Astrocyte of the hippocampus (primary cell): Measurements from ENCODE around the gene KRTAP5-8.
"Not testable (repeated sequence)": the region's sequence is repeated elsewhere in the genome, so short reads cannot be mapped to it uniquely, and the experiment has no call there.

Experiments used
- DNase-seq: peaks from one replicate; pipeline ENCODE4 v3.0.0; 2011; ENCODE audit warnings: low read depth, low spot score

The KRTAP5-8 gene

GRCh38 chr11:71537977-71538665, at the start of gene KRTAP5-8:
Gene KRTAP5-8 (plus strand): TSS chr11:71538025. CDS start chr11:71538056, 31 bp downstream.
- not testable (repeated sequence) for DNase-seq

DNA sequence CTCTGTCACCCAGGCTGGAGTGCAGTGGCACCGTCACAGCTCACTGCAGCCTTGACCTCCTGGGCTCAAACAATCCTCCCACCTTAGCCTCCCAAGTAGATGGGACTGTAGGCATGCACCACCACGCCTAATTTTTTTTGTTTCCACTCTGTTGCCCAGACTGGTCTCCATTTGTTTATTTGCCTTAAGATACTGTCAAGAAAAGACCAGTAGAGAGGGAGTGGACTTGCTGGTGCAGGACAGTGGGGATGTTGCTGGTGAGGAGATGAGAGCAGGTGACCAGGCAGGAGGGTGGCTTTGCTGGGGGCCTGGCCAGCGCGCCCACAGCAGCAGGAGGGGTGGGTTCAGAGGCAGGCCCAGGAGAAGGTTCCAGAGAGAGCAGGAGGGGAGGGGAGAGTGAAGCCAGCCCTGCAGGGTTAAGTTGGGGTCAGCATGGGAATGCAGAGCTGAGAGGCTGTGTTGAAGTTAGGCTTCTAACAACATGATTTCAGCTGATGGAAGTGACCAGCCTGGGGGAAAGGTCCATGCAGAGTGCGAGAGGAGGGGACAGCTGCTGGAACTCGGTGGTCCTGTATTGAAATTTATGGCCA, 49.0 kb upstream of the KRTAP5-8 start:
- no peak for DNase-seq

DNA sequence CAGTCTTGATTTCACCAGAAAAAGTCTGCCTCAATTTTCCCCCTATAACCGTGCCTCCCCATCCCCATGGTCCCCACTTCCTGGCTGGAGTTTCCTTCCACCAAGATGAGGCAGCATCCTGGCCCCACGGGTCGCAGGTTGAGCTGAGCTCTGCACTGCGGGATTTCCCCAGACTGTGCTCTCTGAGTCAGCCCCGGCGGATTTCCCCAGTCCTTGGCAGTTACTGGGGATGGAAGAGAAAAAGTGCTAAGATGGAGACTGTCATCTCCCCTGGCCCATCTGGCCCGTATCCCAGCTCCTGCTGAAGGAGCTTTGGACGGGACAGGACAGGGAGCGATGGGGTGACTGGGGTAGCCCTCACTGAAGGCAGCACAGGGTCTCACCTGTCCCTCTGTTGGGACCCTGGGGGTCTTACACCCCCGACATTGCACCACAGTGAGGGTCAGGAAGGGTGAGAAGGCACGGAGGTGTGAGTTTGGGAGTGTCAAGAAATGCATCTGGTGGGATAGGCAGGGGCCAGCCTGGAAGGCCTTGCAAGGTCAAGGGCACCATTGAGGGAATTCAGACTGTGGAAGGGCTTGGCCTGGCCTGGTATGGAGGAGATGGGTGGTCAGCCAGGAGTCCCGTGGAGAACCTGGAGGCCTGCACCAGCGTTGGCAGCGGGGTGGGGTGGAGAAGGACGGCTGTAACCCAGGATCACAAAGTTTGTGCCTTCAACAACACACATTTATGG, 48.3 kb upstream of the KRTAP5-8 start:
- peak; percentile 29 for DNase-seq

- DNase-seq = no peak
These were observed 47.6 kb upstream of the KRTAP5-8 start for GRCh38 chr11:71490044-71490730.

- DNase-seq = no peak
These were observed 47.0 kb upstream of the KRTAP5-8 start for GRCh38 chr11:71490731-71491390.

- DNase-seq = no peak
These were observed 46.3 kb upstream of the KRTAP5-8 start for GRCh38 chr11:71491531-71491930.

GRCh38 chr11:71491940-71492339, 45.9 kb upstream of the KRTAP5-8 start:
- DNase-seq = no peak

DNA sequence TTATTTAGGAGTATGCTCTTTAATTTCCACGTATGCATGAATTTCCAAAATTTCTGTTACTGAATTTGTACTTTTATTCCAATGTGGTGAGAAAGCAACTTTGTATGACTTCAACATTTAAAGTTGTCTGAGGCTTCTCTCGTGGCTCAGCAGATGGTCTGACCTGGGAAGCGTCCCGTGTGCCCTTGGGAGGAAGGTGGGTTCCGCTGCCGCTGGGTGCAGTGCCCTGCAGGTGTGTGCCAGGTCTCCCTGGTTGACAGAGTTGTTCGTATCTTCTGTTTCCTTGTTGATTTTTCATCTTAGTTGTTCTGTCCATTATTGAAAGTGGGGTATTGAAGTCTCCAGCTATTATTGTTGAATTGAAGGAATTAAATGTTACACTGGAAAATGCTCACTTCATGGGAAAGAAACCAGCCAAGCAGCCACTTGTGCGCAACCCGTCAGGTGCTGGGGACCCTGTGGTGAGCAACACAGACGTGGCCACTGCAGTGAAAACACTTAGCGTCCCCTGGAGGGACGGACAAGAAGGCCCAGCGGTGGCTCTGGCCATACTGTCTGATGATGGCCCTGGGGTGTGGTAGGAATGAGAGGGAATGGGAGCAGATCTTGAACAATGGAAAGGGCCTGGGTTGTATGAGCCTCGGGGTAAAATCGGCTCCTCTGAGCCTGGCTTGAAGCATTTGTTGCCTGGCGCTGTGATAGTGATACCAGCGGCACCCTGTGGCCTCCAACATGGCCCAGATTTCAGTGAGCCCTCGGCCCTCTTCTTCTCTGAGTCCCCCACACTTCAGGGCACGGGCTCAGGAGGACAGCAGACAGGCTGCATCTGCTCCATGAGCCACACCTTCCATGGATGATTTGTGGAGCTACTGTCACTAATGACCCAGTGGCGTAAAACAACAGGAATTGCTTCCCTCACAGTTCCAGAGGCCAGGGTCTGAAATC, 42.3 kb upstream of the KRTAP5-8 start:
- DNase-seq = no peak

DNA sequence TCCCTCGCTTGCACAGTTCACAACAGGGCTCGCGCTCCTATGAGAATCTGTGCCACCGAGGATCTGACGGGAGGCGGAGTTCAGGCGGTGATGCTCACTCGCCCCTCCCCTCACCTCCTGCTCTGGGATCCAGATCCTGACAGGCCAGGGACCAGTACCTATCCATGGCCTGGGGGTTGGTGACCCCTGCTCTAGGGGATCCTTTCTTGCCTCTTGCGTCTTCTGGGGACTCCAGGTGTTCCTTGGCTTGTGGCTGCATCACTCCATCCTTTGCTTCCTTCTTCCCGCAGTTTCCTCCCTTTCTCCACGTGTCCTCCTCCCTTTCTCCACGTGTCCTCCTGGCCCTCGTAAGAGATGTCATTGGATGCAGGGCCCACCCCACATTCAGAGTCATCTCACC, 41.4 kb upstream of the KRTAP5-8 start:
- no peak for DNase-seq

- no peak for DNase-seq
These were observed 39.7 kb upstream of the KRTAP5-8 start for GRCh38 chr11:71498091-71498490.

DNA sequence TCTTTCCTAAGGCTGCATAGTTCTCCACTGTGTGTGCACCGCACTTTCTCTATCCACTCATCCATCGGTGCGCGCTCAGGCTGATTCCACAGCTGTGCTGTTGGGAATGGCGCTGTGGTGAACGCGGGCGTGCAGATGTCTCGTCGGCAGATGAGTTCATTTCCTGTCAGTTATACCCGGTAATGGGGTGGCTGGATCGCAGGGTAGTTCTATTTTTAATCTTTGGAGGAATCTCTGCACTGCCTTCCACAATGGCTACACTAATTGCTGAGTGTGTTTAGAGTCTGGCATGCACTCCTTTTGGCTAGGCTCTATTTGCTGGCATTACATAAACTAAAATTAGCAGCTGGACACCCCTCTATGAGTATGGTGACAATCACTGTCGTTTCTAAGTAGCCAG, 38.7 kb upstream of the KRTAP5-8 start:
- no peak for DNase-seq

- DNase-seq = no peak
These were observed 38.3 kb upstream of the KRTAP5-8 start for GRCh38 chr11:71499546-71499945.

- DNase-seq = no peak
These were observed 37.2 kb upstream of the KRTAP5-8 start for GRCh38 chr11:71500601-71501021.

GRCh38 chr11:71501071-71501985, 36.5 kb upstream of the KRTAP5-8 start:
- no peak for DNase-seq

GRCh38 chr11:71502026-71502425, 35.8 kb upstream of the KRTAP5-8 start:
- no peak for DNase-seq

- no peak for DNase-seq
These were observed 34.9 kb upstream of the KRTAP5-8 start for GRCh38 chr11:71502871-71503435.

DNA sequence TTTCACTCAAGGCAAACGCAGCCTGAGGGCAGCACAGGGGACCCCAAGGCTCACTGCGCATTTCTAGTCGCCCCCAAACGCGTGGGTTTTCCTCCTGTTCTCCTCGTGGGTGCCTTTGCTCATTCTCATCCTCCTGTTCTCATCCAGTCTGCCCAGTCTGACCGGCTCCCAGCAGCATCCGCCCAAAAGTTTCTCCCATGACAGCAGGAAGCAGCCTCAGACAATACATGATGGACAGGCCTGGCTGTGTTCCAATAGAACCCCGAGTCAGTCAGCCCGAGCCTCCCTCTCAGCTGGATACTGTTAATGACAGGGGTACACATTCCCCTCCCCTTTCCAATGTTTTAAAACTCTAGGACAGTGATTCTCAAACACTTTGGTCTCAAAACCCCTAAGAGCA, 33.3 kb upstream of the KRTAP5-8 start:
- DNase-seq = no peak

DNA sequence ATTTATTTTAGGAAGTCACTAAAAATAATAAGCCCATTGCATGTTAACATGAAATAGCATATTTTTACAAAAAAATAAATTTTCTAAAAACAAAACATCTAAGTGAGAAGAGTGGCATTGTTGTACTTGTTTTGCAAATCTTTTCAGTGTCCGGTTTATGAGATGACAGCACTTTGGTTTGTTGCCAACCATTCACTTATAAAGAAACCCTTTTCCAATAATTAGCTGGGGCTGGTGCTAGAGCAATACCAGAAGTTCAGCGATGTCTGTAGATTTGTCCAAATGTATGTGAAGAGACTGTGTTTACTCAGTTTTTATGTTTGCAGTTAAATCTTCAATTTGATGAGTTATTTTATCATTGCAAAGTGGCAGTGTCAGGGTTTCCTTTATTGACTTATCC, 32.8 kb upstream of the KRTAP5-8 start:
- no peak for DNase-seq

DNA sequence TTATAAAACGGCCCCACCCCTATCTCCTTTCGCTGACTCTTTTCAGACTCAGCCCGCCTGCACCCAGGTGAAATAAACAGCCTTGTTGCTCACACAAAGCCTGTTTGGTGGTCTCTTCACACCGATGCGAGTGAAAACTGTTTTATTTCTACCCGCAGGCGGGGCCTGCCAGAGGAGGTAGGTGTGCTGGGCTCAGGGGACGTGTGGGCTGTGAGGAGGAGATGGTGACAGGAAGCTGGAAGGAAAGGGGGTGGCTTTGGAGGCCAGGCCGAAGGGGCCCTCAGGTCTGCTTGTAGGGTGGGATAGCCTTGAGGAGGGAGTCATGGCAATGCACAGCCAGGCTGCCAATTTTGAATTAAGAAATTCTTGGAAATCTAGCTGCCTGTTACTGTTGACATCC, 32.0 kb upstream of the KRTAP5-8 start:
- DNase-seq = no peak
